ENCODE measurements around the gene CDH4.
"Not testable (repeated sequence)": the region's sequence is repeated elsewhere in the genome, so short reads cannot be mapped to it uniquely, and the experiment has no call there.

Gene CDH4

GRCh38 chr20:61391812-61392520, 139.9 kb downstream of the CDH4 start:
- no peak for DNase-seq

GRCh38 chr20:61394088-61394799, 142.2 kb downstream of the CDH4 start:
- no peak for DNase-seq

GRCh38 chr20:61396262-61396848, 144.3 kb downstream of the CDH4 start:
- DNase-seq = no peak

GRCh38 chr20:61397146-61397545, 145.1 kb downstream of the CDH4 start:
- DNase-seq = no peak

GRCh38 chr20:61397790-61398189, 145.7 kb downstream of the CDH4 start:
- DNase-seq = no peak

- no peak for DNase-seq
These were observed 147.4 kb downstream of the CDH4 start for GRCh38 chr20:61399433-61399832.

- DNase-seq = no peak
These were observed 148.4 kb downstream of the CDH4 start for GRCh38 chr20:61400499-61400898.

- no peak for DNase-seq
These were observed 152.2 kb downstream of the CDH4 start for GRCh38 chr20:61404303-61404702.

GRCh38 chr20:61405007-61405406, 152.9 kb downstream of the CDH4 start:
- DNase-seq = no peak

GRCh38 chr20:61406773-61407172, 154.7 kb downstream of the CDH4 start:
- DNase-seq = not testable (repeated sequence)

- DNase-seq = no peak
These were observed 155.5 kb downstream of the CDH4 start for GRCh38 chr20:61407561-61407960.

- DNase-seq = no peak
These were observed 157.1 kb downstream of the CDH4 start for GRCh38 chr20:61408951-61409740.

- no peak for DNase-seq
These were observed 159.7 kb downstream of the CDH4 start for GRCh38 chr20:61411743-61412142.

GRCh38 chr20:61413752-61414151, 161.7 kb downstream of the CDH4 start:
- no peak for DNase-seq

- DNase-seq = no peak
These were observed 162.5 kb downstream of the CDH4 start for GRCh38 chr20:61414455-61414991.

GRCh38 chr20:61416546-61416945, 164.5 kb downstream of the CDH4 start:
- no peak for DNase-seq

GRCh38 chr20:61417221-61417941, 165.3 kb downstream of the CDH4 start:
- no peak for DNase-seq

- no peak for DNase-seq
These were observed 166.9 kb downstream of the CDH4 start for GRCh38 chr20:61419010-61419409.

- no peak for DNase-seq
These were observed 167.4 kb downstream of the CDH4 start for GRCh38 chr20:61419501-61419900.

- DNase-seq = no peak
These were observed 168.0 kb downstream of the CDH4 start for GRCh38 chr20:61420056-61420455.

GRCh38 chr20:61420781-61421180, 168.7 kb downstream of the CDH4 start:
- DNase-seq = no peak
